ENCODE measurements around the gene TARBP1.
"Not testable (repeated sequence)": the region's sequence is repeated elsewhere in the genome, so short reads cannot be mapped to it uniquely, and the experiment has no call there.

The TARBP1 gene

DNA sequence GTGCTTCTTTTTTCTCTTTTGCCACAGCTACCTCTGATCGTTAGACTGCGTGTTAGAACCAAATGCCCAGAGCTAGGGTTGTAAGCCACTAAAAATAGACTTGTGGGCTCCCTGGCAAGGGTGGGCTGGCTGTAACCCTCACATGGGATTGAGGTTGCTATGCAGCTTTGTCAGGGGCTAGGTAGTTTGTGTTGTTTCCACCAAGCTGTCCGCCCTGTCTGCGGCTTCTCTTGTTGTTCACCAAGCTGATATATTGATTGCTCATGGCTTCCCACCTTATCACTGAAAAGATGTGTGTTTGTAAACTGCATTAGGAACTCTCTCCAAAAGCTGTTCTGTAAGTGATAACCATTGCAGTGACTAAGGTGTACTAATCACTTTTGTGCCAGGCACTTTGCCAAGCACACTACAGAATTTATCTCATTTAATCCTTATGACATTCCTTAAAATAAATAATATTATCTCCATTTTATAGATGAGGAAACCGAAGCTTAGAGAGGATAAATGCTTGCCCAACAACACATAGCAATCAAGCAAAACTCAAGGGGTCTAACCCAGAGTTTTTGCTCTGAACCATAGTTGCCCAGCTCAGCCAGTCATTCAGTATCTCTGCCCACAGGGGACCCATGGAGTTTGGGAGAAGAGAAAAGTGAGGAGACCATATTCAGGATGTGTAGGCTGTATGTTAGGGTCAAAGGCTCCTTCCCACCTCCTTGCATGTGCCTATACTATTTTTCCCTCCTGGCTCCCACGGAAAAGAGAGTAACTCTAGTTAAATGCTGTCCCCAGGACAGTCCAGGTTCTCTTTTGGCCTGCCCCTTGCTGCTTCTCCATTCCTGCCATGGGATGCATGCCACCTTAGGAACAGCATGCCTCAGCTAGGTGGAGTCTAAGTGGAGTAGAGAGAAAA, 42.2 kb upstream of the TARBP1 start:
- no peak for DNase-seq (ENCODE audit: low read depth)
- TF ChIP-seq, protein P1, sequence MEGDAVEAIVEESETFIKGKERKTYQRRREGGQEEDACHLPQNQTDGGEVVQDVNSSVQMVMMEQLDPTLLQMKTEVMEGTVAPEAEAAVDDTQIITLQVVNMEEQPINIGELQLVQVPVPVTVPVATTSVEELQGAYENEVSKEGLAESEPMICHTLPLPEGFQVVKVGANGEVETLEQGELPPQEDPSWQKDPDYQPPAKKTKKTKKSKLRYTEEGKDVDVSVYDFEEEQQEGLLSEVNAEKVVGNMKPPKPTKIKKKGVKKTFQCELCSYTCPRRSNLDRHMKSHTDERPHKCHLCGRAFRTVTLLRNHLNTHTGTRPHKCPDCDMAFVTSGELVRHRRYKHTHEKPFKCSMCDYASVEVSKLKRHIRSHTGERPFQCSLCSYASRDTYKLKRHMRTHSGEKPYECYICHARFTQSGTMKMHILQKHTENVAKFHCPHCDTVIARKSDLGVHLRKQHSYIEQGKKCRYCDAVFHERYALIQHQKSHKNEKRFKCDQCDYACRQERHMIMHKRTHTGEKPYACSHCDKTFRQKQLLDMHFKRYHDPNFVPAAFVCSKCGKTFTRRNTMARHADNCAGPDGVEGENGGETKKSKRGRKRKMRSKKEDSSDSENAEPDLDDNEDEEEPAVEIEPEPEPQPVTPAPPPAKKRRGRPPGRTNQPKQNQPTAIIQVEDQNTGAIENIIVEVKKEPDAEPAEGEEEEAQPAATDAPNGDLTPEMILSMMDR (conservative IDR thresholded peaks at IDR 0.05; ENCODE audit: low read depth, low read length), result no peak
- no peak overlapping the region for H3K4me3 ChIP-seq (ENCODE audit: low read depth, low read length)

DNA sequence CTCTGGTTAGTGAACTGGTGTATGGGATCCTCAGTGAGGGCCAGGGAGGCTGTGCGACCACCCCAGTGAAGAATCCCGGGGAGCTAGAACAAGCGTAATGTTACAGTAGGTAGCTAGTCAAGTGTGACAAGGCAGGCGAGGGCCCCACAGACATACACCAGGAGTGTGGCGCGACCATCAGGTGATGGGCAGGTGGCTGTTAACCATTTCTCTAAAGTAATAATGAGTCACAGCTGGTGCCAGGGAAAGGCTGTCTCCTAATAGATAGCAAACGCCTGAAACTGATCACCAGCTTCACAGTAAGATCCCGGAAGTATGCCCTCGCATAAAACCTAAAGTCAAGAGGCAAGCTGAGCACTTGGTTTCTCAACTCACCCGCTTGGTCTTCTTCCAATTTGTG, 40.5 kb upstream of the TARBP1 start:
- no peak for DNase-seq (ENCODE audit: low read depth)
- no peak overlapping the region for H3K4me3 ChIP-seq (ENCODE audit: low read depth, low read length)
- TF ChIP-seq, protein P1 (conservative IDR thresholded peaks at IDR 0.05; ENCODE audit: low read depth, low read length), result no peak

DNA sequence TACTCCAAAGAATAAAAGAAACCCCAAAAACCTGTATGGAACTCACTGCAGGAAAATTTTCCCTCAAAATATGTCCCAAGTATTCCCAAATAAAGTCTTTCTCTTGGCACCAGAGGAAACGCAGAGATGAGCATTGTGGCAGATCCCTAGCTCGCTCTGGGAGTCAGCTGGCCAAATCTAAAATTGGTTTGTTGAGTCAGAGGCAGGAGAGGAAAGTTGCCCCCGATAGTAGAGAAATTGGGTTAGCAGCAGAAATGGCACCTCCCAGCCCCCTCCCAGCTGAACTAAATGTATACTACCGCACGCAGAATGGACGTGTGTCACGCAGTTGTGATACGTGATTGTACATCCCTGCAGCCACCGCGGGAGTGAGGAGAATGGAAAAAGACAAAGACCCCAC, 39.9 kb upstream of the TARBP1 start:
- no peak overlapping the region for H3K4me3 ChIP-seq (ENCODE audit: low read depth, low read length)
- no peak for DNase-seq (ENCODE audit: low read depth)
- TF ChIP-seq, protein P1 (conservative IDR thresholded peaks at IDR 0.05; ENCODE audit: low read depth, low read length), result no peak

DNA sequence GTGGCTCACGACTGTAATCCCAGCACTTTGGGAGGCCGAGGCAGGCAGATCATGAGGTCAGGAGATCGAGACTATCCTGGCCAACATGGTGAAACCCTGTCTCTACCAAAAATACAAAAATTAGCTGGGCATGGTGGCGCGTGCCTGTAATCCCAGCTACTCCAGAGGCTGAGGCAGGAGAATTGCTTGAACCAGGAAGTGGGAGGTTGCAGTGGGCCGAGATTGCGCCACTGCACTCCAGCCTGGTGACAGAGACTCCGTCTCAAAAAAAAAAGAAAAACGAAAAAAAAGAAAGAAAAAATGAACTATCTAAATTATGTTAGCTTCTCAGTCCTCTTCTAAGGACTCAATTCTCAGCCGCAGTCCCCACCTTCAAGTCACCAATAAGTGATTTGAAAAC, 39.1 kb upstream of the TARBP1 start:
- not testable (repeated sequence) for DNase-seq (ENCODE audit: low read depth)

DNA sequence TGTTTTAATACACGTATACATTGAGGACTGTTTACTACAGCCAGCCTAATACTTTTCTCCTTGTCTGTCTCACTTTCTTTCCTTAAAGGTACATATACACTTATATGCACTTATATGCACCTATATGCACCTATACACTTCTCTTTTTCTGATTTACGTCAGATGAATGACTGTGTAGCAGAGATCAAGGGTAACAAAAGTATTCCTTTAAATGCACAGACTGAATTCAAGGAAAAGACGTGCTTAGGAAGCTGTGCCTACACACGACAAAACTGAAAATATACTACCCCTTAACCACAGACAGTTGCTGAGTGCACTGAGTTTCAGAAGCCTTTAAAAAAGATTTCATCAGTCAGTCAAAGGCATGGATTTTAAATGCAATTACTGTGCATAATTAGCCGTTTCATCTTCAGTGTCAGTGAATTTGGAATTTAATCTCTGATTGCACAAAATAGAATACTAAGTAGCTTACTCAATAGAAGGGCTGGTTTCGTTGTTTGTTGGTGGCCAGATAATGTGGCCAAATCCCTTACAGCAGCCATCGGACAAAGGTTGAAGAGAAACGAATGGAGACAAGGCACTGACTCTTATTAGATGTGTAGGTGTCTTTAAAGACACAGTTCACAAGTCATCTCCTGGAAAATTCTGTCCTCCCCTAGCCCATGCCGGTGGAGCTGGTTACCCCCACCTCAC, 38.3 kb upstream of the TARBP1 start:
- TF ChIP-seq, protein P1 (conservative IDR thresholded peaks at IDR 0.05; ENCODE audit: low read depth, low read length), result no peak
- H3K4me3 ChIP-seq (ENCODE audit: low read depth, low read length), result no peak overlapping the region
- DNase-seq (ENCODE audit: low read depth), result no peak

More for the DNA sequence above, 39.1 kb upstream of the TARBP1 start:
- H3K4me3 ChIP-seq (ENCODE audit: low read depth, low read length), result not testable (repeated sequence)

DNA sequence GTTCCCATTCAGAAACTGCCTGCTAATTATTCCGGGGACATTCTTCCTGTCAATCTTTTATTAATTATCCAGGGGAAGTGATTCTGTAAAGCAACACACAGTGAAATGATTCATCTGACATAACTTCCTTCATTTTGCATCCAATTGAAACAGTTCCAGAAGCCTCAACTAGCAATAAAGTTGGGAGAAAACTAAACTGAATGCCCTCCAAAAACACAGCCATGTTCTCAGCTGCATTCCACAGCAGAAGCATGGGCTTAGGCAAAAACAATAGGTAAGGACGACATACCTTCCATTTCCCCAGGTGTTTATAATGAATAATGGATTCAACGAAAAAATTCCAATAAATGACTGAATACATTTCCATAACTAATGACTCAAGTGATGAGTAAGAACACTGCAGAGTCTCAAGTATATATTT, 36.9 kb upstream of the TARBP1 start:
- no peak overlapping the region for H3K4me3 ChIP-seq (ENCODE audit: low read depth, low read length)
- DNase-seq (ENCODE audit: low read depth), result no peak
- TF ChIP-seq, protein P1 (conservative IDR thresholded peaks at IDR 0.05; ENCODE audit: low read depth, low read length), result no peak

DNA sequence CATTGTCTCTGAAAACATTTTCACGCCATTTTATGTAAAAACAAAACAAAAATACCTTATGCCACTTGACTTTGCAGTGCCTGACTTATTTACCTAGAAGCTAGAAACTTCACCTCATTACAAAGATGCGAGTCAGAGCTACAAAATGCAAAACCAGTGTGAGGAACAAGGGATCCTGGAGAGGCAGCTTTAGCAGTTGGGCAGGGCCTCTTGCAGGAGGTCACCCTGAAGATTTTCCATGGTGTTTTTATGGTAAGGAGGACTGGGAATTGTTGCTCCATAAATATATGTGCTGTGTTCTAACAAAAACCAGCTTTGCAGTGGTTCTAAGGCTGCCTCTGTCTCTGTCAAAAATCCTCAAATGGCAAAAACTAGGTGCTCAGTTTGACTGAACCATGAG, 36.4 kb upstream of the TARBP1 start:
- TF ChIP-seq, protein P1 (conservative IDR thresholded peaks at IDR 0.05; ENCODE audit: low read depth, low read length), result no peak
- no peak overlapping the region for H3K4me3 ChIP-seq (ENCODE audit: low read depth, low read length)
- peak; percentile 61 for DNase-seq (ENCODE audit: low read depth)
